ENCODE results near the gene DAW1. TPM values are rescaled to one million over a fixed set of nuclear protein-coding genes. Genes with fewer than 3 reads are reported as not detected.

The DAW1 gene
- total and polyA plus RNA-seq, 4 donors = not detected

DNA sequence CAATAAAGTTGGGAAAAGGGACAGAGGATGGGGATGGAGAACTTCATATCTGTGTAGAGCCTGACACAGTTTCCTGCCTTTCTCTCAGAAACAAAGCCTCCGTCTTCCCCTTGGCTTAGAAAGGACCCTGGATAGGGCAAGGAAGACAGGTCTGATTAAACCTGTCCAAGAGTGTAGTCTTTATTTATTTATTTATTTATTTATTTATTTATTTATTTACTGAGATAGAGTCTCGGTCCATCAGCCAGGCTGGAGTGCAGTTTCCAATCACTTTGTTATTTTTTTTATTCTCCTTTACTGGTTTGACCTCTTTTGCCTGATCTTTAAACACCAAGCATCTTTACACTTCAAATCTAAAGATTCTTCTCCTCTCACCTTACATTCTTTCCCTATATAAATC, 47.5 kb upstream of the DAW1 start:
- Histone ChIP-seq H3K27me3 (ENCODE audit: control insufficient read depth in 4 of 4, insufficient read depth in 4 of 4, low read length in 3 of 4) (no peaks in the 10 kb centered on the region), H3K9me3 (ENCODE audit: control insufficient read depth in 4 of 4, low read length in 3 of 4) (no peaks in the 10 kb centered on the region), H3K4me3 (ENCODE audit: low read depth in 1 of 3, low read length in 3 of 3) (no peak overlapping the region), H3K27ac (ENCODE audit: low read depth in 1 of 2, low read length in 2 of 2) (no peak overlapping the region), H3K4me1 (ENCODE audit: control insufficient read depth in 4 of 4, insufficient read depth in 4 of 4, low read length in 3 of 4) (no peaks in the 10 kb centered on the region), H3K9ac (ENCODE audit: low read depth in 1 of 2, low read length in 2 of 2) (no peak overlapping the region), H3K36me3 (ENCODE audit: control insufficient read depth in 4 of 4, insufficient read depth in 3 of 4, low read depth in 1 of 4, low read length in 3 of 4) (no peaks in the 10 kb centered on the region)
- 87% methylated on average over 2 of the region's 2 CpGs for WGBS
- TF ChIP-seq CTCF (IDR thresholded peaks at IDR 0.05; ENCODE audit: low read depth, low read length, missing input control) (no peak), HNF4G (IDR thresholded peaks at IDR 0.05) (no peak), HNF4A (conservative IDR thresholded peaks at IDR 0.05) (no peak), YY1 (IDR thresholded peaks at IDR 0.05) (no peak), FOXA1 (IDR thresholded peaks at IDR 0.05) (no peak), GABPA (IDR thresholded peaks at IDR 0.05 in 1 of 2, conservative IDR thresholded peaks at IDR 0.05 in 1 of 2) (no peak), RAD21 (IDR thresholded peaks at IDR 0.05) (no peak), JUND (IDR thresholded peaks at IDR 0.05) (no peak), EGR1 (IDR thresholded peaks at IDR 0.05; ENCODE audit: low read depth in 2 of 2) (no peak), MAX (IDR thresholded peaks at IDR 0.05) (no peak), SP1 (IDR thresholded peaks at IDR 0.05) (no peak), RXRA (IDR thresholded peaks at IDR 0.05) (no peak), NR2F2 (IDR thresholded peaks at IDR 0.05) (no peak), TAF1 (conservative IDR thresholded peaks at IDR 0.05) (no peak)
- TF ChIP-seq, protein P1, sequence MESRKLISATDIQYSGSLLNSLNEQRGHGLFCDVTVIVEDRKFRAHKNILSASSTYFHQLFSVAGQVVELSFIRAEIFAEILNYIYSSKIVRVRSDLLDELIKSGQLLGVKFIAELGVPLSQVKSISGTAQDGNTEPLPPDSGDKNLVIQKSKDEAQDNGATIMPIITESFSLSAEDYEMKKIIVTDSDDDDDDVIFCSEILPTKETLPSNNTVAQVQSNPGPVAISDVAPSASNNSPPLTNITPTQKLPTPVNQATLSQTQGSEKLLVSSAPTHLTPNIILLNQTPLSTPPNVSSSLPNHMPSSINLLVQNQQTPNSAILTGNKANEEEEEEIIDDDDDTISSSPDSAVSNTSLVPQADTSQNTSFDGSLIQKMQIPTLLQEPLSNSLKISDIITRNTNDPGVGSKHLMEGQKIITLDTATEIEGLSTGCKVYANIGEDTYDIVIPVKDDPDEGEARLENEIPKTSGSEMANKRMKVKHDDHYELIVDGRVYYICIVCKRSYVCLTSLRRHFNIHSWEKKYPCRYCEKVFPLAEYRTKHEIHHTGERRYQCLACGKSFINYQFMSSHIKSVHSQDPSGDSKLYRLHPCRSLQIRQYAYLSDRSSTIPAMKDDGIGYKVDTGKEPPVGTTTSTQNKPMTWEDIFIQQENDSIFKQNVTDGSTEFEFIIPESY (IDR thresholded peaks at IDR 0.05) = no peak
- TF ChIP-seq, protein P2, sequence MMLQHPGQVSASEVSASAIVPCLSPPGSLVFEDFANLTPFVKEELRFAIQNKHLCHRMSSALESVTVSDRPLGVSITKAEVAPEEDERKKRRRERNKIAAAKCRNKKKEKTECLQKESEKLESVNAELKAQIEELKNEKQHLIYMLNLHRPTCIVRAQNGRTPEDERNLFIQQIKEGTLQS (IDR thresholded peaks at IDR 0.05) = no peak
- no peak for DNase-seq (ENCODE audit: low spot score)

DNA sequence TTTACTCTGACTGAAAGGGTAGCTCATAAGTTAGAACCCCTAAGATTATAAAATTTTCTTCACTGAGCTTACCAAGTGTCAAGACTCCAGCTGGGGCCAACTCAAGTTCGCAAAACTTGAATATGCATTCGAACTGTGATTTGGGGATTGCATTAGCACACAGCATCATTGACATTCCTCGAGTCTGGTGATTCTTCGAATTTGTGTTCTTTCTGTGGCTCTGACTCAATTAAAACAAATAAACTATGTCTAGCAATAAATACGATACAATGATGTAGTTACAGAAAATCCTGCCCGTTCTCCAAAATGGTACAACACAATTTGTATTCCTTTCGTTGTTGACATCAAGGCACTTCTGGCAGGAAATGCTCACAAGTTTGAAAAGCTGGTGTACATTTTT, 46.7 kb upstream of the DAW1 start:
- H3K4me3 ChIP-seq (ENCODE audit: low read depth in 1 of 3, low read length in 3 of 3) = no peak overlapping the region
- H3K27ac ChIP-seq (ENCODE audit: low read depth in 1 of 2, low read length in 2 of 2) = no peak overlapping the region
- no peak overlapping the region for H3K9ac ChIP-seq (ENCODE audit: low read depth in 1 of 2, low read length in 2 of 2)
- no peaks in the 10 kb centered on the region for H3K27me3 ChIP-seq (ENCODE audit: control insufficient read depth in 4 of 4, insufficient read depth in 4 of 4, low read length in 3 of 4)
- no peaks in the 10 kb centered on the region for H3K36me3 ChIP-seq (ENCODE audit: control insufficient read depth in 4 of 4, insufficient read depth in 3 of 4, low read depth in 1 of 4, low read length in 3 of 4)
- no peaks in the 10 kb centered on the region for H3K4me1 ChIP-seq (ENCODE audit: control insufficient read depth in 4 of 4, insufficient read depth in 4 of 4, low read length in 3 of 4)
- DNase-seq (ENCODE audit: low spot score) = no peak
- TF ChIP-seq CTCF (IDR thresholded peaks at IDR 0.05; ENCODE audit: low read depth, low read length, missing input control) (no peak), HNF4G (IDR thresholded peaks at IDR 0.05) (no peak), RXRA (IDR thresholded peaks at IDR 0.05) (no peak), FOXA2 (IDR thresholded peaks at IDR 0.05) (no peak), FOXA1 (IDR thresholded peaks at IDR 0.05) (no peak), TAF1 (conservative IDR thresholded peaks at IDR 0.05) (no peak), SP1 (IDR thresholded peaks at IDR 0.05) (no peak), JUND (IDR thresholded peaks at IDR 0.05) (no peak), RAD21 (IDR thresholded peaks at IDR 0.05) (no peak), MAX (IDR thresholded peaks at IDR 0.05) (no peak), GABPA (IDR thresholded peaks at IDR 0.05 in 1 of 2, conservative IDR thresholded peaks at IDR 0.05 in 1 of 2) (no peak), EGR1 (IDR thresholded peaks at IDR 0.05; ENCODE audit: low read depth in 2 of 2) (no peak)
- TF ChIP-seq, protein P1 (IDR thresholded peaks at IDR 0.05) = no peak
- TF ChIP-seq, protein P3, sequence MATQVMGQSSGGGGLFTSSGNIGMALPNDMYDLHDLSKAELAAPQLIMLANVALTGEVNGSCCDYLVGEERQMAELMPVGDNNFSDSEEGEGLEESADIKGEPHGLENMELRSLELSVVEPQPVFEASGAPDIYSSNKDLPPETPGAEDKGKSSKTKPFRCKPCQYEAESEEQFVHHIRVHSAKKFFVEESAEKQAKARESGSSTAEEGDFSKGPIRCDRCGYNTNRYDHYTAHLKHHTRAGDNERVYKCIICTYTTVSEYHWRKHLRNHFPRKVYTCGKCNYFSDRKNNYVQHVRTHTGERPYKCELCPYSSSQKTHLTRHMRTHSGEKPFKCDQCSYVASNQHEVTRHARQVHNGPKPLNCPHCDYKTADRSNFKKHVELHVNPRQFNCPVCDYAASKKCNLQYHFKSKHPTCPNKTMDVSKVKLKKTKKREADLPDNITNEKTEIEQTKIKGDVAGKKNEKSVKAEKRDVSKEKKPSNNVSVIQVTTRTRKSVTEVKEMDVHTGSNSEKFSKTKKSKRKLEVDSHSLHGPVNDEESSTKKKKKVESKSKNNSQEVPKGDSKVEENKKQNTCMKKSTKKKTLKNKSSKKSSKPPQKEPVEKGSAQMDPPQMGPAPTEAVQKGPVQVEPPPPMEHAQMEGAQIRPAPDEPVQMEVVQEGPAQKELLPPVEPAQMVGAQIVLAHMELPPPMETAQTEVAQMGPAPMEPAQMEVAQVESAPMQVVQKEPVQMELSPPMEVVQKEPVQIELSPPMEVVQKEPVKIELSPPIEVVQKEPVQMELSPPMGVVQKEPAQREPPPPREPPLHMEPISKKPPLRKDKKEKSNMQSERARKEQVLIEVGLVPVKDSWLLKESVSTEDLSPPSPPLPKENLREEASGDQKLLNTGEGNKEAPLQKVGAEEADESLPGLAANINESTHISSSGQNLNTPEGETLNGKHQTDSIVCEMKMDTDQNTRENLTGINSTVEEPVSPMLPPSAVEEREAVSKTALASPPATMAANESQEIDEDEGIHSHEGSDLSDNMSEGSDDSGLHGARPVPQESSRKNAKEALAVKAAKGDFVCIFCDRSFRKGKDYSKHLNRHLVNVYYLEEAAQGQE (IDR thresholded peaks at IDR 0.05) = no peak
- WGBS = 89% methylated on average over 7 of the region's 7 CpGs
- no peaks in the 10 kb centered on the region for H3K9me3 ChIP-seq (ENCODE audit: control insufficient read depth in 4 of 4, low read length in 3 of 4)
